ENCODE measurements around the gene TMEM208.

- no peak for TF ChIP-seq MAX (IDR thresholded peaks at IDR 0.05)
- no peak for TF ChIP-seq CTCF (IDR thresholded peaks at IDR 0.05)
- TF ChIP-seq MAFK (IDR thresholded peaks at IDR 0.05; ENCODE audit: partially characterized antibody): no peak
- no peak for TF ChIP-seq CEBPB (IDR thresholded peaks at IDR 0.05)
- no peak for TF ChIP-seq POLR2A (IDR thresholded peaks at IDR 0.05; ENCODE audit: low read length)
- no peak for TF ChIP-seq BHLHE40 (IDR thresholded peaks at IDR 0.05; ENCODE audit: low read depth, low read length)
- TF ChIP-seq ESRRA (IDR thresholded peaks at IDR 0.05; ENCODE audit: borderline replicate concordance, low read length): no peak
- TF ChIP-seq TFCP2L1 (CRISPR knock-in tag; IDR thresholded peaks at IDR 0.05): no peak
- TF ChIP-seq USF2 (IDR thresholded peaks at IDR 0.05): no peak
- no peak for TF ChIP-seq REST (IDR thresholded peaks at IDR 0.05)
- no peak for TF ChIP-seq ZFP36 (IDR thresholded peaks at IDR 0.05; ENCODE audit: borderline replicate concordance, partially characterized antibody)
- no peak for TF ChIP-seq CHD2 (IDR thresholded peaks at IDR 0.05; ENCODE audit: low read length, partially characterized antibody)
Measured at GRCh38 chr16:67206129-67206837, 20.6 kb upstream of the TMEM208 start.

Measured in A549 (cell line).